ENCODE results near the gene NTMT2.

Gene NTMT2

GRCh38 chr1:170205301-170205700, 59.5 kb downstream of the NTMT2 start:
- TF ChIP-seq, protein P1, sequence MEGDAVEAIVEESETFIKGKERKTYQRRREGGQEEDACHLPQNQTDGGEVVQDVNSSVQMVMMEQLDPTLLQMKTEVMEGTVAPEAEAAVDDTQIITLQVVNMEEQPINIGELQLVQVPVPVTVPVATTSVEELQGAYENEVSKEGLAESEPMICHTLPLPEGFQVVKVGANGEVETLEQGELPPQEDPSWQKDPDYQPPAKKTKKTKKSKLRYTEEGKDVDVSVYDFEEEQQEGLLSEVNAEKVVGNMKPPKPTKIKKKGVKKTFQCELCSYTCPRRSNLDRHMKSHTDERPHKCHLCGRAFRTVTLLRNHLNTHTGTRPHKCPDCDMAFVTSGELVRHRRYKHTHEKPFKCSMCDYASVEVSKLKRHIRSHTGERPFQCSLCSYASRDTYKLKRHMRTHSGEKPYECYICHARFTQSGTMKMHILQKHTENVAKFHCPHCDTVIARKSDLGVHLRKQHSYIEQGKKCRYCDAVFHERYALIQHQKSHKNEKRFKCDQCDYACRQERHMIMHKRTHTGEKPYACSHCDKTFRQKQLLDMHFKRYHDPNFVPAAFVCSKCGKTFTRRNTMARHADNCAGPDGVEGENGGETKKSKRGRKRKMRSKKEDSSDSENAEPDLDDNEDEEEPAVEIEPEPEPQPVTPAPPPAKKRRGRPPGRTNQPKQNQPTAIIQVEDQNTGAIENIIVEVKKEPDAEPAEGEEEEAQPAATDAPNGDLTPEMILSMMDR (conservative IDR thresholded peaks at IDR 0.05), result no peak
- no peak overlapping the region for H3K27ac ChIP-seq

DNA sequence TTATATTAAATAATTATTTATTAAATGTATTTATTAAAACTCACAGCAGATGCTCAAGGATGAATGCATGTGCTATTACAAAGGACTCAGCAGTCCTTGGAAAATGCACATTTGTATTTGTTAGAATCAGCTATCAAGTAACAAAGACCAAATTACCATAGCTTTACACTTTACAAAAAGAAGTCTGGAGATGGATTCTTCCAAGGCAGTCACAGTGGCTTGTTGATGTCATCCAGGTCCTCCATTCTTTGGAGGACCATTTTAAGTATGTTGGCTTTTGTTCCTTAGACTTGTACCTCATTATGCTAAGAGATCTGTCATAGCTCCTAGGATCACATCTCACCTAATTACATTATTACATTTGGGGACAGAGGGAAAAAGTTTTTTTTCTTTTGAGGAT, 63.4 kb downstream of the NTMT2 start:
- TF ChIP-seq, protein P1 (conservative IDR thresholded peaks at IDR 0.05), result no peak
- no peak overlapping the region for H3K27ac ChIP-seq

GRCh38 chr1:170210142-170210541, 64.4 kb downstream of the NTMT2 start:
- TF ChIP-seq, protein P1 (conservative IDR thresholded peaks at IDR 0.05), result no peak
- H3K27ac ChIP-seq, result no peak overlapping the region

DNA sequence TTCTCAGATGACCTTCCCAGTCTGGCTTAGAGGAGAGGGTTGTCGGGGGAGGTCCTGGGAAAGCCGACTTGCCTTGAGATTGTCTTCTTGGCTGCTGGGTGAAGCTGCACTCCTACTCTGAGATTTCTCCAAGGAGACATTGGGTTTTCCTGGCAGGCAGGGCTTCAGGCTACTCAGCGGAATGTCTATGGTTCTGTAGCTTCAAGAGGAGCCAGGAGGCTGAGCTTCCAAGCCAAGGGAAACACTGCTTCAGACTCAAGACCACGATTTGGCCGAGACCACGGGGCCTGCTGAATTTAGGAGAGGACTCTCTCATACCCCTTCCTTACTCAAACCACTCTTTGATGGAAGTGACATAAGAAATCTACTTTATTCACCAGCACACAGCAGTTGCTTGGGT, 67.8 kb downstream of the NTMT2 start:
- TF ChIP-seq, protein P1 (conservative IDR thresholded peaks at IDR 0.05), result no peak

DNA sequence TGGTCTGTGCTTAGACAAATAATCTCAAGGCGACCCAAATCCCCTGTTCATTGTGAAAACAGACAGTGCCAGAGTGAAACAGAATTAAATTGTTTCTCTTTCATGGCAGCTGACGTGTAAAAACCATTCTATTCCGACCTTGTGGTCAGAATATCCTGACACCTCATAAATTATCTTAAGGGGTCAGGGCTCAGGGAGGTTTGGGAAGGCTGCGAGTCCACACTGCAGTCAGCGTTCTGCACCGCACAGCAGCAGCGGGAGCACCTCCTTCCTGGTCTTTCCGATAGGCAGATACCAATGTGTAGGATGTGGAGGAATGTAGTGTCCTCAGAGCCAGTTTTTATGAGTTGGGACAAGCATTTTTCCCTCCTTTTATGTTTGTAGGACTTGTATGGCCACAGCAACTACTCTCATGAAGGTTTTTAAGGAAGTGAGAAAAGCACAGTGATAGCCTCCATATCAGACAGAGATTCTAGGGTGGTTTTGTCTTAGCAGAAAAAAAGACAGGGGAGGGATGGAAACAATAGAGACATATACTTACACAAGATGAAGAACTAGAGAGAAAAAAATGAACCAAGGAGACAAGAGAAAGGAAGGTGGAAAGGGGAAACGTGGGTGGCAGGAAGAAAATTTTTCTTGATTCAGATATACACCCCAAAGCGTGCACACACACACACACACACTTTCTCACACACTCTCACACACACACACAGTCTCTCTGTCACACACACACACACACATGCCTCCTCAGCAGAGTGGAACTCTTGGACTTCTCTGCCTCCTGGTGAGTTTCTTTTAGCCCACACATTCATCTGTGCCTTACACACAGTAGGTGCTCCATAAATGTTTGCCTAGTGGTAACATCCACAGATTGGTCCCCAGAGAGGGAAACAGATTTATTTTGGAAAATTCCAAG, 68.6 kb downstream of the NTMT2 start:
- no peak overlapping the region for H3K27ac ChIP-seq
- TF ChIP-seq, protein P1 (conservative IDR thresholded peaks at IDR 0.05), result no peak

More for the DNA sequence above, 67.8 kb downstream of the NTMT2 start:
- no peak overlapping the region for H3K27ac ChIP-seq

- no peak overlapping the region for H3K27ac ChIP-seq
- TF ChIP-seq, protein P1 (conservative IDR thresholded peaks at IDR 0.05), result no peak
Observed at GRCh38 chr1:170215072-170215885, 69.5 kb downstream of the NTMT2 start.
